ENCODE measurements around the gene EXOC3.
A peak's percentile ranks its signal among the peaks of the same experiment; 100 is the strongest.

Gene EXOC3

GRCh38 chr5:471750-472058 is 28.7 kb downstream of the EXOC3 start:
- H3F3A ChIP-seq (ENCODE audit: low read depth) = no peaks in the 10 kb centered on the region
- H3K27me3 ChIP-seq (ENCODE audit: insufficient read depth, low read length, poor library complexity, severe bottlenecking) = peaks cover 6% of the 10 kb centered on the region
- no peaks in the 10 kb centered on the region for H3K9me2 ChIP-seq (replicated peaks; ENCODE audit: low read depth, low read length)
- H4K20me1 ChIP-seq (ENCODE audit: insufficient read depth, low read length, poor library complexity, severe bottlenecking) = peaks cover 13% of the 10 kb centered on the region
- peak overlapping the region; percentile 90 for H3K4me3 ChIP-seq (ENCODE audit: low read length, poor library complexity, severe bottlenecking)
- H2AFZ ChIP-seq (ENCODE audit: low read length) = no peak overlapping the region
- no peaks in the 10 kb centered on the region for H3K9me3 ChIP-seq (ENCODE audit: insufficient read depth, low read depth, low read length)
- TF ChIP-seq CTCF (conservative IDR thresholded peaks at IDR 0.05; ENCODE audit: low read length) (no peak), EZH2phosphoT487 (IDR thresholded peaks at IDR 0.05; ENCODE audit: borderline replicate concordance) (no peak)
- H3K4me1 ChIP-seq (ENCODE audit: insufficient read depth, low read length, poor library complexity, severe bottlenecking) = peaks cover 20% of the 10 kb centered on the region
- peak overlapping the region; percentile 96 for H3K4me2 ChIP-seq (ENCODE audit: low read depth, low read length, poor library complexity, severe bottlenecking)
- H3K79me2 ChIP-seq (ENCODE audit: insufficient read depth, low read length) = peaks cover 33% of the 10 kb centered on the region
- H3K36me3 ChIP-seq (ENCODE audit: insufficient read depth, low read length) = peaks cover 4% of the 10 kb centered on the region; the same call in 1 of the 2 replicates
- H3K9ac ChIP-seq (ENCODE audit: low read depth, low read length, poor library complexity, severe bottlenecking) = peak overlapping the region; percentile 98

GRCh38 chr5:472076-472655 is 29.2 kb downstream of the EXOC3 start:
- Histone ChIP-seq H2AFZ (ENCODE audit: low read length) (peak overlapping the region; percentile 76), H3K79me2 (ENCODE audit: insufficient read depth, low read length) (peaks cover 33% of the 10 kb centered on the region)

GRCh38 chr5:472656-473550 is 29.9 kb downstream of the EXOC3 start:
- Histone ChIP-seq H2AFZ (ENCODE audit: low read length) (peak overlapping the region; percentile 87), H3K9me3 (ENCODE audit: insufficient read depth, low read depth, low read length) (no peaks in the 10 kb centered on the region), H3K79me2 (ENCODE audit: insufficient read depth, low read length) (peaks cover 33% of the 10 kb centered on the region), H3K4me1 (ENCODE audit: insufficient read depth, low read length, poor library complexity, severe bottlenecking) (peaks cover 20% of the 10 kb centered on the region), H3K9me2 (replicated peaks; ENCODE audit: low read depth, low read length) (no peaks in the 10 kb centered on the region), H3K27me3 (ENCODE audit: insufficient read depth, low read length, poor library complexity, severe bottlenecking) (peaks cover 6% of the 10 kb centered on the region), H4K20me1 (ENCODE audit: insufficient read depth, low read length, poor library complexity, severe bottlenecking) (peaks cover 13% of the 10 kb centered on the region), H3K36me3 (ENCODE audit: insufficient read depth, low read length) (no peaks in the 10 kb centered on the region), H3F3A (ENCODE audit: low read depth) (no peaks in the 10 kb centered on the region), H3K4me3 (ENCODE audit: low read length, poor library complexity, severe bottlenecking) (peak overlapping the region; percentile 96), H3K9ac (ENCODE audit: low read depth, low read length, poor library complexity, severe bottlenecking) (peak overlapping the region; percentile 98), H3K4me2 (ENCODE audit: low read depth, low read length, poor library complexity, severe bottlenecking) (peak overlapping the region; percentile 97)
- no peak for TF ChIP-seq EZH2phosphoT487 (IDR thresholded peaks at IDR 0.05; ENCODE audit: borderline replicate concordance)
- TF ChIP-seq CTCF (conservative IDR thresholded peaks at IDR 0.05; ENCODE audit: low read length) = no peak

More at GRCh38 chr5:472076-472655, 29.2 kb downstream of the EXOC3 start:
- Histone ChIP-seq H3K9me2 (replicated peaks; ENCODE audit: low read depth, low read length) (no peaks in the 10 kb centered on the region), H3K9me3 (ENCODE audit: insufficient read depth, low read depth, low read length) (no peaks in the 10 kb centered on the region), H3K4me3 (ENCODE audit: low read length, poor library complexity, severe bottlenecking) (peak overlapping the region; percentile 90), H3K27me3 (ENCODE audit: insufficient read depth, low read length, poor library complexity, severe bottlenecking) (peaks cover 6% of the 10 kb centered on the region), H3K9ac (ENCODE audit: low read depth, low read length, poor library complexity, severe bottlenecking) (peak overlapping the region; percentile 98), H3F3A (ENCODE audit: low read depth) (no peaks in the 10 kb centered on the region), H3K4me1 (ENCODE audit: insufficient read depth, low read length, poor library complexity, severe bottlenecking) (peaks cover 20% of the 10 kb centered on the region), H4K20me1 (ENCODE audit: insufficient read depth, low read length, poor library complexity, severe bottlenecking) (peaks cover 13% of the 10 kb centered on the region), H3K36me3 (ENCODE audit: insufficient read depth, low read length) (no peaks in the 10 kb centered on the region), H3K4me2 (ENCODE audit: low read depth, low read length, poor library complexity, severe bottlenecking) (peak overlapping the region; percentile 96)
- no peak for TF ChIP-seq EZH2phosphoT487 (IDR thresholded peaks at IDR 0.05; ENCODE audit: borderline replicate concordance)
